ENCODE results near the gene VWA3A. TPM values are rescaled to one million over a fixed set of nuclear protein-coding genes. Genes with fewer than 3 reads are reported as not detected.

VWA3A gene
- total RNA-seq, 3 donors from 2014 or later: 0.08 to 0.10 TPM; not detected in 1

DNA sequence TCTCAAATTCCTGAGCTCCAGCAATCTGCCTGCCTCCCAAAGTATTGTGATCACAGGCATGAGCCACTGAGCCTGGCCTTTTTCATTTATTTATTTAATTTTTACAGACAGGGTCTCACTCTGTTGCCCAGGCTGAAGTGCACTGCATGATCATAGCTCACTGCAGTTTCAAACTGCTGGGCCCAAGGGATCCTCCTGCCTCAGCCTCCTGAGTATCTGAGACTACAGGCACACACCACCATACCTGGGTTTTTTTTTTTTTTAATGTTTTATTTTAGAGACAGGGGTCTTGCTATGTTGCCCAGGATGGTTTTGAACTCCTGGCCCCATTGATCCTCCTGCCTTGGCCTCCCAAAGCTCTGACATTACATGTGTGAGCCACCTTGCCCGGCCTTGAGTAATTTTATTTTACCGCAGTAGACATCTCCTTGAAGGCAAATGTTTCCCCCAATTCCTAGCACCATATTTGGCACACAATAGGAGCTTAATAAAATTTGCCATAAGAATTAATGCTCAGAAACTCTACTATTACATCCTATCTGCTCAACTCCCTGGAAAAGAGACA, 111.8 kb downstream of the VWA3A start:
- DNase-seq (no peak), ATAC-seq (no peak)
- H3K27me3 Mint-ChIP-seq (ENCODE audit: low read depth): no peaks in the 10 kb centered on the region
- H3K4me3 Mint-ChIP-seq: no peak overlapping the region
- H3K9me3 Mint-ChIP-seq: no peaks in the 10 kb centered on the region
- no peaks in the 10 kb centered on the region for H3K36me3 Mint-ChIP-seq (ENCODE audit: insufficient read depth)
- H3K4me1 Mint-ChIP-seq (ENCODE audit: low read depth): peaks cover 18% of the 10 kb centered on the region

DNA sequence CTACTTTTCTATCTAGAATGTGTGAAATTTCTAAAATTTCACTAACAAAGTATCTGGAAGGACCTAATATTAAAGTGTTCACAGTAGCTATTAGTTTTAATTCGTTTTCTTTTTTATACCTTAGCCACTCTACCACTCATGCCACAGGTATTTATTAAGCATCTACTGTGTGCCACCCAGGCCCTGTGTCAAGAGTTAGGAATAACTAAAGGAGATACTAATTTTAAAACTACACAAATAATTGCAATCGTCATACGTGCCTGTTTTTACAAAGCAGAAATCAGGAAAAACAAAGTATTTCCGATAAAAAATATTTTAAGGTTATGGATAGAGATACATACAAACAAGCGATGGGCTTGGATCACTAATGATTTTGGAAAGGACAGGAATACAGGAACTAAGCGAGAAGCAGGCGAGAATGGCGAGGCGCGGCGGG, 113.3 kb downstream of the VWA3A start:
- Mint-ChIP-seq H3K4me1 (ENCODE audit: low read depth) (peaks cover 22% of the 10 kb centered on the region), H3K9me3 (no peaks in the 10 kb centered on the region), H3K4me3 (peak overlapping the region; percentile 90), H3K36me3 (ENCODE audit: insufficient read depth) (peaks cover 1% of the 10 kb centered on the region), H3K27me3 (ENCODE audit: low read depth) (no peaks in the 10 kb centered on the region)
- ATAC-seq (no peak), DNase-seq (no peak)

DNA sequence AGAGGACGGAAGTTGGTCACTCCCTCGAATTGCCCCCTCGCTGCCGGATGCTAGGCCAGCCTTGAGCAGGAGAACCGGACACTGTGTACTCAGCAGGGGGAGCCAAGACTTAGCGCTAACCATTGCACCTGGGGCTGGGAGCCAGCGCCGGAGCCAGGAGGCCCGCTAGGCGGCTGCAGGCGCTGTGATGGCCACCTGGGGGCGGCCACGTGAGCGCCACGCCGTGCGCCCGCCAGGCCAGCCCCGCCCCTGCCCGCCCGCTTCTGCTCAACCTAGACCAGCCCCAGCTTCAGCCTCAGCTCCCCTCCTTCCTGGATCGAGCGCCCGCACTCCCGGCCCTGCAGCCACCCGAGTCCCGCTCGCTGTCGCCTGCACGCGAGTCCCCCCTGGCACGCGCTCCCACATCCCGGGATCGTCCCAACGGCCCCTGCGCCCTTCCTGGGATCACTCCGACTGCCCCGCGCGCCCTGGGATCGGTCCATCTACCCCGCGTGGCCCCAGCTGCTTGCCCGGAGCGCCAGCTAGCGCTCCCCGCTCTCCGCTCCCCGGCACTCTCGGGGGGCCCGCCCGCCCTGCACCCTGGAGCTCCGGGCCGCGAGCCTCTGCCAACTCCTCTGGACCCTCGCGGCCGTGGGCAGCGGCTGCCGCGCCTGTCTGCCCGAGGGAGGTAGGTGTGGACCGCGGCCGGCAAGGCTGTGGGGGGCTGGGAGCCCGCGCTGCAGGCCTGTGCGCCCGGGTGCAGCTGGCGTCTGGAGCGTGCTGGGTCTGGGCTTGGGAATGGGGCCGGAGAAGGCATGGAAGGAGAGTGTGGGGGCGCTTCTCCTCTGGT, 113.9 kb downstream of the VWA3A start, which contains the start of gene EEF2K:
Gene EEF2K (plus strand): TSS at position 266 of the 829 bp plus-strand sequence. CDS start 19,452 bp downstream, outside the sequence.
- Mint-ChIP-seq H3K4me1 (ENCODE audit: low read depth) (peaks cover 24% of the 10 kb centered on the region), H3K4me3 (peak within 1 kb of the TSS; percentile 90), H3K36me3 (ENCODE audit: insufficient read depth) (peaks cover 4% of the 10 kb centered on the region), H3K9me3 (no peaks in the 10 kb centered on the region), H3K27me3 (ENCODE audit: low read depth) (no peaks in the 10 kb centered on the region)
- DNase-seq (peak; percentile 76), ATAC-seq (peak; percentile 88)

Other genes starting within 250 kb of the VWA3A start
- 10 to 100 TPM; 72.4 to 88.3 (median 84.4) TPM for gene NPIPB4, start 234.8 kb upstream of the VWA3A start, total RNA-seq
- 100 to 1,000 TPM; 217 to 251 (median 225) TPM for gene UQCRC2, start 139.2 kb upstream of the VWA3A start, total RNA-seq
- not detected for gene PDZD9, start 91.4 kb upstream of the VWA3A start, total RNA-seq
- gene MOSMO, start 84.4 kb upstream of the VWA3A start, total RNA-seq: 1 to 10 TPM; 5.3 to 8.2 (median 7.0) TPM
- gene SDR42E2, start 70.0 kb downstream of the VWA3A start, total RNA-seq: not detected
- gene EEF2K, start 113.7 kb downstream of the VWA3A start, total RNA-seq: 10 to 100 TPM; 17.8 to 22.8 (median 19.1) TPM
- 100 to 1,000 TPM; 111 to 124 (median 113) TPM for gene POLR3E, start 204.9 kb downstream of the VWA3A start, total RNA-seq

Measured in activated T-cell treated with anti-CD3 and anti-CD28 coated beads, Interleukin-2, amount 50 U/mL, for 4 hours (primary cell).